Measurements from ENCODE around the gene PPP2R5D. TPM values are rescaled to one million over a fixed set of nuclear protein-coding genes. Genes with fewer than 3 reads are reported as not detected.

PPP2R5D gene
- total and polyA plus RNA-seq, 2 of the 4 experiments (the other 2 are of a cell fraction), result 55.6 to 68.8 TPM

DNA sequence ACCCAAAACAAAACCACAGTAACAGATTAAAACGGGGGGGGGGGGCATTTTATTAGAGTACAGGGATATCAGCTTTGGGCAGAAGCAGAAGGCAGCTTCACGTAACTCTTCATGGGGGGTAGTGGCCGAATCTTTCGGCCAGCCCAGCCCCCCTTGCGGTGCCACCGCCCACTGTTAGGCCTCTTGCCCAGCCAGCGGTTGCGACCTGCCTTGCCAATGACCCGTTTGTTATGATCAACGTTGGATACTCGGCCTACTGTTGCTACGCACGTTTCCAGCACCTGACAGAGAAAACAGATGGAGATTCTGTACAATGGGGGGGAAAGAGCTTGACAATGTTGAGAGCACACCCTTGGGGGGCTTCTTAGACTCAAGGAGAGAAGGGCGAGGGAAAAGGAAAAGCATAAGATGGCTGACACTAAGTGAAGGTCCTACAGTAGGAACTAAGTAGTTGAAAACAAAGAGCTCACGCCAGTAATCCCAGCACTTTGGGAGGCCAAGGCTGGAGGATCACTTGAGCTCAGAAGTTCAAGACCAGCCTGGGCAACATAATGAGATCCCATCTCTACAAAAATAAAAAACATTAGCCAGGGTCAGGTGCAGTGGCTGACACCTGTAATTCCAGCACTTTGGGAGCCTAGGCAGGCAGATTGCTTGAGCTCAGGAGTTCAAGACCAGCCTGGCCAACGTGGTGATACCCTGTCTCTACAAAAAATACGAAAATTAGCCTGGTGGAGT is 70.0 kb downstream of the PPP2R5D start:
- Histone ChIP-seq H3K9me1 (ENCODE audit: insufficient read depth, low read length) (peaks cover 21% of the 10 kb centered on the region), H3K79me1 (ENCODE audit: low read depth in 1 of 2, low read length in 2 of 2) (peaks cover 30 to 64% of the 10 kb centered on the region in 2 experiments), H4K20me1 (ENCODE audit: insufficient read depth, low read length) (no peaks in the 10 kb centered on the region), H2BK20ac (ENCODE audit: low read depth, low read length) (no peak overlapping the region), H4K5ac (ENCODE audit: low read depth, low read length) (peak overlapping the region; percentile 95), H3K4ac (ENCODE audit: low read depth, low read length) (peak overlapping the region; percentile 51), H2BK120ac (ENCODE audit: low read depth, low read length) (no peak overlapping the region), H3K14ac (replicated peaks; ENCODE audit: low read depth, low read length) (peak overlapping the region; percentile 66; the same call in 1 of the 2 replicates), H3K23ac (ENCODE audit: low read depth, low read length) (no peak overlapping the region), H3K4me1 (ENCODE audit: control insufficient read depth, insufficient read depth, low read length) (peaks cover 20% of the 10 kb centered on the region), H3K4me3 (ENCODE audit: insufficient read depth, low read depth, low read length) (peak overlapping the region; percentile 16; the same call in 1 of the 2 replicates), H2BK5ac (ENCODE audit: low read depth, low read length, poor library complexity, severe bottlenecking) (peak overlapping the region; percentile 61), H3K4me2 (ENCODE audit: low read depth, low read length) (no peak overlapping the region), H2AK5ac (ENCODE audit: low read depth, low read length) (peak overlapping the region; percentile 92), H3K36me3 (ENCODE audit: control insufficient read depth, insufficient read depth, low read length) (peaks cover 36% of the 10 kb centered on the region), H2BK15ac (ENCODE audit: low read depth, low read length) (no peak overlapping the region; the same call in 2 of the 3 replicates), H3K9ac (ENCODE audit: low read depth, low read length) (no peak overlapping the region), H2AK9ac (replicated peaks; ENCODE audit: low read depth, low read length, poor library complexity) (peak overlapping the region; percentile 92), H3K27me3 (ENCODE audit: control insufficient read depth, insufficient read depth, low read length) (no peaks in the 10 kb centered on the region), H3K27ac (ENCODE audit: insufficient read depth, low read length) (peak overlapping the region; percentile 17; the same call in 1 of the 2 replicates), H3K9me3 (ENCODE audit: control insufficient read depth, insufficient read depth, low read length) (no peaks in the 10 kb centered on the region), H3K18ac (ENCODE audit: low read depth, low read length) (no peak overlapping the region), H4K8ac (ENCODE audit: low read depth in 2 of 2, low read length in 2 of 2) (peak overlapping the region; percentile 84 to 97), H2AFZ (replicated peaks; ENCODE audit: low read length, poor library complexity) (peak overlapping the region; percentile 28), H3K56ac (ENCODE audit: extremely low read depth, insufficient read depth, low read length) (no peak overlapping the region), H4K91ac (ENCODE audit: insufficient read depth, low read depth, low read length) (peak overlapping the region; percentile 41; the same call in 1 of the 2 replicates)
- intact Hi-C loops (cut with micrococcal nuclease) (loop anchor here (1.0 to 5.0 kb wide), 2 partner anchors 10 to 88 kb away; no protein-coding TSS in a partner anchor), in situ Hi-C loops (cut with MboI; ENCODE audit: low sequenced_read_pairs) (no loop called here), dilution Hi-C loops (cut with HindIII; ENCODE audit: low sequenced_read_pairs, unreplicated experiment) (no loop called here)
- WGBS, 2 experiments (ENCODE audit: extremely low coverage in 2 of 2, insufficient read length in 1 of 2), result 72% methylated on average over 11 of the region's 17 CpGs; no CpG with 5 or more reads in 1 of the 2 experiments
- CTCF ChIA-PET, result no interaction called here
- DNase-seq (no peak), ATAC-seq (ENCODE audit: low read depth) (no peak)
- no TSS peak for BruUV-seq (replicated peaks)
- TF ChIP-seq, protein P1, sequence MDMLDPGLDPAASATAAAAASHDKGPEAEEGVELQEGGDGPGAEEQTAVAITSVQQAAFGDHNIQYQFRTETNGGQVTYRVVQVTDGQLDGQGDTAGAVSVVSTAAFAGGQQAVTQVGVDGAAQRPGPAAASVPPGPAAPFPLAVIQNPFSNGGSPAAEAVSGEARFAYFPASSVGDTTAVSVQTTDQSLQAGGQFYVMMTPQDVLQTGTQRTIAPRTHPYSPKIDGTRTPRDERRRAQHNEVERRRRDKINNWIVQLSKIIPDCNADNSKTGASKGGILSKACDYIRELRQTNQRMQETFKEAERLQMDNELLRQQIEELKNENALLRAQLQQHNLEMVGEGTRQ (IDR thresholded peaks at IDR 0.05; ENCODE audit: low read depth, low read length), result no peak
- TF ChIP-seq FOS (IDR thresholded peaks at IDR 0.05; ENCODE audit: low read depth, low read length) (no peak), RAD21 (IDR thresholded peaks at IDR 0.05; ENCODE audit: low read length) (no peak), MXI1 (IDR thresholded peaks at IDR 0.05; ENCODE audit: borderline replicate concordance, low read depth, low read length) (no peak), POLR2A (IDR thresholded peaks at IDR 0.05; ENCODE audit: low read depth, low read length) (no peak), NFE2L2 (IDR thresholded peaks at IDR 0.05; ENCODE audit: low read depth, low read length) (no peak)
- POLR2A ChIA-PET (ENCODE audit: unreplicated experiment), result interaction anchor here (0.5 to 1.1 kb wide), 5 partner anchors 9 to 302 kb away, joined by 3 to 4 read pairs (median 3); no protein-coding TSS in a partner anchor

Data from IMR-90 (cell line).